Keratinocyte (primary cell): ENCODE results near the gene AGAP1. TPM values are rescaled to one million over a fixed set of nuclear protein-coding genes. Genes with fewer than 3 reads are reported as not detected.

Experiments used
- DNase-seq: peaks from one replicate; pipeline ENCODE4 v3.0.0-alpha.2; 2011; ENCODE audit warnings: low read depth, missing footprints, low spot score
- FAIRE-seq: peaks from 2 replicates; lab custom pipeline; 2011; peaks lifted over from hg19 to GRCh38; lab: Jason Lieb, UNC
- H2AFZ ChIP-seq: 2 replicates; pipeline ENCODE4 v1.6.0; 2012; ENCODE audit warnings: low read length, control low read depth, inconsistent platforms; ENCODE audit not compliant: control insufficient read depth
- H3K27ac ChIP-seq: 2 replicates; pipeline ENCODE4 v1.5.1; 2011; ENCODE audit warnings: low read length; ENCODE audit not compliant: control insufficient read depth, insufficient read depth
- H3K27me3 ChIP-seq: 3 replicates; pipeline ENCODE4 v1.6.0; 2011; ENCODE audit warnings: low read length; ENCODE audit not compliant: control insufficient read depth, insufficient read depth; ENCODE audit errors: extremely low read depth
- H3K36me3 ChIP-seq, 2 experiments: 2 replicates in 1 of 2; 3 replicates in 1 of 2; pipeline ENCODE4 v1.5.1; 2011; ENCODE audit warnings: low read length in 2 of 2, mild to moderate bottlenecking in 1 of 2; ENCODE audit not compliant: control insufficient read depth in 2 of 2, insufficient read depth in 2 of 2; ENCODE audit errors: extremely low read depth in 1 of 2
- H3K4me1 ChIP-seq: 3 replicates; pipeline ENCODE4 v1.5.1; 2011; ENCODE audit warnings: low read length; ENCODE audit not compliant: control insufficient read depth, insufficient read depth; ENCODE audit errors: extremely low read depth
- H3K4me2 ChIP-seq: 3 replicates; pipeline ENCODE4 v1.6.0; 2011; ENCODE audit warnings: low read depth, low read length; ENCODE audit not compliant: control insufficient read depth, insufficient read depth; ENCODE audit errors: extremely low read depth
- H3K4me3 ChIP-seq, 3 experiments: fragments of 200-600 bp in 1 of 3; sonication (generic) in 1 of 3; 2 replicates in 2 of 3; 3 replicates in 1 of 3; pipeline ENCODE4 v1.5.1; 2011 to 2016; ENCODE audit warnings: low read length in 3 of 3, mild to moderate bottlenecking in 3 of 3, control low read depth in 2 of 3, inconsistent platforms in 1 of 3, low read depth in 1 of 3, mixed read lengths in 1 of 3, mixed run types in 1 of 3, moderate library complexity in 1 of 3; ENCODE audit not compliant: control insufficient read depth in 2 of 3, insufficient read depth in 2 of 3; ENCODE audit errors: extremely low read depth in 1 of 3
- H3K79me2 ChIP-seq: 2 replicates; pipeline ENCODE4 v1.6.0; 2012; ENCODE audit warnings: low read length; ENCODE audit not compliant: control insufficient read depth, insufficient read depth
- H3K9ac ChIP-seq: 3 replicates; pipeline ENCODE4 v1.6.0; 2011; ENCODE audit warnings: low read length; ENCODE audit not compliant: control insufficient read depth, insufficient read depth; ENCODE audit errors: extremely low read depth
- H3K9me1 ChIP-seq: 3 replicates; pipeline ENCODE4 v1.6.0; 2011; ENCODE audit warnings: low read length; ENCODE audit not compliant: control insufficient read depth, insufficient read depth; ENCODE audit errors: extremely low read depth
- H3K9me3 ChIP-seq: 2 replicates; pipeline ENCODE4 v1.5.1; 2012; ENCODE audit warnings: low read depth, low read length; ENCODE audit not compliant: control insufficient read depth
- H4K20me1 ChIP-seq: 3 replicates; pipeline ENCODE4 v1.6.0; 2011; ENCODE audit warnings: low read length; ENCODE audit not compliant: control insufficient read depth, insufficient read depth; ENCODE audit errors: extremely low read depth
- CTCF ChIP-seq, 3 experiments: IDR thresholded peaks in 1 of 3; conservative IDR thresholded peaks in 1 of 3; optimal IDR thresholded peaks in 1 of 3; 2 replicates in 2 of 3; 3 replicates in 1 of 3; pipeline versions ENCODE3 to v1.5.1; 2011; ENCODE audit warnings: low read length in 3 of 3, mild to moderate bottlenecking in 3 of 3, moderate library complexity in 2 of 3, control low read depth in 1 of 3, inconsistent platforms in 1 of 3; ENCODE audit not compliant: insufficient read depth in 2 of 3; ENCODE audit errors: extremely low read depth in 1 of 3
- EZH2 ChIP-seq: IDR thresholded peaks from one replicate; pipeline ENCODE4 v1.6.1; 2012; ENCODE audit warnings: inconsistent platforms, mild to moderate bottlenecking, low read length, moderate library complexity
- dilution Hi-C: fragments of 300-500 bp; cut with MboI; formaldehyde crosslinking; loops from one replicate; pipeline ENCODE4 v1.7.0; 2020; ENCODE audit warnings: low sequenced_read_pairs; ENCODE audit not compliant: extremely low pct_ligation_motif_present
- polyA plus RNA-seq, 5 experiments: library from polyadenylated mRNA; depleted of rRNA in 3 of 5; stranded (reverse) in 3 of 5; stranded (forward) in 1 of 5; unstranded in 1 of 5; fragments of >200 nt; gene quantifications; 1 replicate in 1 of 5; 2 replicates in 3 of 5; 3 replicates in 1 of 5; pipeline versions ENCODE4 v1.2.1 to v1.2.3, GENCODE V29; 2011 to 2012; ENCODE audit warnings: missing spikeins in 2 of 5, low read depth in 1 of 5, low replicate concordance in 1 of 5

Gene AGAP1
- polyA plus RNA-seq, 1 donor (not counting 4 experiments of a cell fraction or from before 2014, with no cell fraction given): 12.6 TPM

- no peaks in the 10 kb centered on the region for H3K36me3 ChIP-seq
- H3K9me3 ChIP-seq: no peaks in the 10 kb centered on the region
- dilution Hi-C loops: no loop called here
- FAIRE-seq: no peak
- H2AFZ ChIP-seq: no peak overlapping the region
- no peak for DNase-seq
- H3K4me1 ChIP-seq: no peaks in the 10 kb centered on the region
- H3K27me3 ChIP-seq: no peaks in the 10 kb centered on the region
- no peak overlapping the region for H3K4me2 ChIP-seq
- H3K27ac ChIP-seq: no peak overlapping the region
- peaks cover 10% of the 10 kb centered on the region for H4K20me1 ChIP-seq
- TF ChIP-seq EZH2 (no peak), CTCF (optimal IDR thresholded peaks at IDR 0.05 in 1 of 3, IDR thresholded peaks at IDR 0.05 in 1 of 3, conservative IDR thresholded peaks at IDR 0.05 in 1 of 3; ENCODE audit: extremely low read depth in 1 of 3, insufficient read depth in 2 of 3, low read length in 3 of 3) (no peak)
- peaks cover 45% of the 10 kb centered on the region for H3K79me2 ChIP-seq
- H3K9me1 ChIP-seq: no peaks in the 10 kb centered on the region
- no peak overlapping the region for H3K4me3 ChIP-seq
- no peak overlapping the region for H3K9ac ChIP-seq
Measured at GRCh38 chr2:235558572-235558971, 64.7 kb downstream of the AGAP1 start.

- no peak overlapping the region for H3K27ac ChIP-seq
- H3K79me2 ChIP-seq: peaks cover 53% of the 10 kb centered on the region
- peaks cover 10% of the 10 kb centered on the region for H4K20me1 ChIP-seq
- FAIRE-seq (no peak), DNase-seq (no peak)
- H3K9me1 ChIP-seq: no peaks in the 10 kb centered on the region
- H3K4me1 ChIP-seq: no peaks in the 10 kb centered on the region
- no peak overlapping the region for H3K9ac ChIP-seq
- dilution Hi-C loops: no loop called here
- no peaks in the 10 kb centered on the region for H3K36me3 ChIP-seq
- H3K27me3 ChIP-seq: no peaks in the 10 kb centered on the region
- H2AFZ ChIP-seq: no peak overlapping the region
- H3K4me2 ChIP-seq: no peak overlapping the region
- TF ChIP-seq CTCF (optimal IDR thresholded peaks at IDR 0.05 in 1 of 3, IDR thresholded peaks at IDR 0.05 in 1 of 3, conservative IDR thresholded peaks at IDR 0.05 in 1 of 3; ENCODE audit: extremely low read depth in 1 of 3, insufficient read depth in 2 of 3, low read length in 3 of 3) (no peak), EZH2 (no peak)
- H3K4me3 ChIP-seq: no peak overlapping the region
- no peaks in the 10 kb centered on the region for H3K9me3 ChIP-seq
Measured at GRCh38 chr2:235560345-235560744, 66.5 kb downstream of the AGAP1 start.
